Measurements from ENCODE around the gene SEMA5B. TPM values are rescaled to one million over a fixed set of nuclear protein-coding genes. Genes with fewer than 3 reads are reported as not detected.

SEMA5B gene
- total RNA-seq, 1 donor from 2014 or later, result 12.8 TPM

DNA sequence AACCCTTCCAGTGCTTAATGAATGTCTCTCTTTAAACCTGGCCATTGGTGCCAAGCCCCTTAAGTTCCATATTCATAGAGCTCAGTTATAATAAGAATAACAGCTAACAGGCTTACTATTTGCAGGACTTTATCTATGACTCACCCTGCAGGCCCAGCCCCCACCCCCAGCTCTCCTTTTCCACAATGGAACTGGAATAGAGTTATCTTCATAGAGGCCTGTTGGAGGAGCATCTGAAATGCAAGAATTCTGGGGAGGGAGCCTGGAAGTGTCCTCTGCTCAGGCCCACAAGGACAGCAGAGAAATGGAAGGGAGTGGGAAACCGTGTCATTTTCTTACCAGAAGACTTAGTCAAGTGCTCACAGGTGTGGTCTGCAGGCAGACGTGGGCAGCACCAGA is 52.8 kb downstream of the SEMA5B start:
- Mint-ChIP-seq H3K4me3 (no peak overlapping the region), H3K4me1 (ENCODE audit: unreplicated experiment) (peaks cover 36% of the 10 kb centered on the region), H3K27me3 (peaks cover 32% of the 10 kb centered on the region), H3K27ac (no peak overlapping the region), H3K36me3 (no peaks in the 10 kb centered on the region), H3K9me3 (no peaks in the 10 kb centered on the region)
- TF ChIP-seq, protein P1, sequence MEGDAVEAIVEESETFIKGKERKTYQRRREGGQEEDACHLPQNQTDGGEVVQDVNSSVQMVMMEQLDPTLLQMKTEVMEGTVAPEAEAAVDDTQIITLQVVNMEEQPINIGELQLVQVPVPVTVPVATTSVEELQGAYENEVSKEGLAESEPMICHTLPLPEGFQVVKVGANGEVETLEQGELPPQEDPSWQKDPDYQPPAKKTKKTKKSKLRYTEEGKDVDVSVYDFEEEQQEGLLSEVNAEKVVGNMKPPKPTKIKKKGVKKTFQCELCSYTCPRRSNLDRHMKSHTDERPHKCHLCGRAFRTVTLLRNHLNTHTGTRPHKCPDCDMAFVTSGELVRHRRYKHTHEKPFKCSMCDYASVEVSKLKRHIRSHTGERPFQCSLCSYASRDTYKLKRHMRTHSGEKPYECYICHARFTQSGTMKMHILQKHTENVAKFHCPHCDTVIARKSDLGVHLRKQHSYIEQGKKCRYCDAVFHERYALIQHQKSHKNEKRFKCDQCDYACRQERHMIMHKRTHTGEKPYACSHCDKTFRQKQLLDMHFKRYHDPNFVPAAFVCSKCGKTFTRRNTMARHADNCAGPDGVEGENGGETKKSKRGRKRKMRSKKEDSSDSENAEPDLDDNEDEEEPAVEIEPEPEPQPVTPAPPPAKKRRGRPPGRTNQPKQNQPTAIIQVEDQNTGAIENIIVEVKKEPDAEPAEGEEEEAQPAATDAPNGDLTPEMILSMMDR (conservative IDR thresholded peaks at IDR 0.05), result no peak
- DNase-seq (ENCODE audit: extremely low spot score, unreplicated experiment), result no peak

DNA sequence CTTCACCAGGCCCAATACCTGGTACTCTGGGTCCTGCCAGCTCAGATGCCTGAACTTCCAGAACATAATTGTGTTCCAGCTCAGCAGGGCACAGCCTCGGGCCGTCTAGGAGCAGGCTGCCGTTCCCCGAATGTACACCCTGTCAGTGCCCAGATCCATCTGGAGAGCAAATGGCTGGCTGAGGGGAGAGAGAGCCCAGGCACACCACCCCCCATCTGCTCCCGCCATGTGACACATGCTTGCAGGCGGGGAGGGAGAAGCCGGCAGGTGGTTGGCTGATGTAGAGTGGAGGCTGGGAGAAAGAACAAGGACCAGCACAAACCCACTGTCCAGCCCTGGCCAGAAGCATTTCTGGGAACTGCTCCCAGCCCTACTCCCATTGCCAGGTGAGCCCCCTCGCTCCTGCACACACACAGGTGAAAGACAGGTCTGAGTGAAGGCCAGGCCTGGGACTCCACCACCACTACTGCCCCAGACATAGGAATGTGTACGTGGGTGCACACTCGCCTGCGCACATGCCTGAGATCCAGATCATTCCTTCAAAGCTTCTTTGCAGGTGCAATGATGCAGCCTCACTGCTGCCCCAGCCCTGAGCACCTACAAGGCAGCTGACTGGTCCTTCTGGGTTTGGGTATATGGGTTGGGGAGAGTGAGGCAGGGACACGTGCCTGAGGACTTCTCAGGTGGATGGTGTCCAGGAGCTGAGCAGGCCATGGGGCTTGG is 53.5 kb downstream of the SEMA5B start:
- Mint-ChIP-seq H3K9me3 (no peaks in the 10 kb centered on the region), H3K27ac (no peak overlapping the region), H3K4me3 (no peak overlapping the region), H3K27me3 (peaks cover 37% of the 10 kb centered on the region), H3K4me1 (ENCODE audit: unreplicated experiment) (peaks cover 31% of the 10 kb centered on the region), H3K36me3 (no peaks in the 10 kb centered on the region)
- DNase-seq (ENCODE audit: extremely low spot score, unreplicated experiment), result no peak
- TF ChIP-seq, protein P1 (conservative IDR thresholded peaks at IDR 0.05), result no peak

DNA sequence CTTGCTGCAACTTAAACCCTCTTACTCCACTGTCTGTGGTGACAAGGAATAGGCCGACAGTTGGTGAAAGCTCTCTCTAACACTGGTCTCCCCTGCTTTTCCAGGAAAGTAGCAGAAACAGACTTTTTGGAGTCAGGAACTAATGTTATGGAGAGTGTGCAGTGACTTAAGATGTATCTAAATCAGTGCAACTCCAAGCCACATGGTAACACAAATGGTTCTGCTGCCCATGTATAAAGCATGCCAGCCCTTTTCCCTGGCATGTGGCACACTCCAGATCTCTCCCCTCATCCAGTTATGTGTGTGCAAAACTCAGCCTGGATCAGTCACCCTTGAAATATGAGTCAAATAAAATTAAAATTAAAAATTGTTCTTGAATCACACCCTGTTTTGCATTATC is 55.4 kb downstream of the SEMA5B start:
- no peak overlapping the region for H3K4me3 Mint-ChIP-seq
- H3K36me3 Mint-ChIP-seq, result no peaks in the 10 kb centered on the region
- peaks cover 34% of the 10 kb centered on the region for H3K27me3 Mint-ChIP-seq
- no peaks in the 10 kb centered on the region for H3K9me3 Mint-ChIP-seq
- H3K27ac Mint-ChIP-seq, result no peak overlapping the region
- TF ChIP-seq, protein P1 (conservative IDR thresholded peaks at IDR 0.05), result no peak
- H3K4me1 Mint-ChIP-seq (ENCODE audit: unreplicated experiment), result peaks cover 15% of the 10 kb centered on the region
- DNase-seq (ENCODE audit: extremely low spot score, unreplicated experiment), result no peak

DNA sequence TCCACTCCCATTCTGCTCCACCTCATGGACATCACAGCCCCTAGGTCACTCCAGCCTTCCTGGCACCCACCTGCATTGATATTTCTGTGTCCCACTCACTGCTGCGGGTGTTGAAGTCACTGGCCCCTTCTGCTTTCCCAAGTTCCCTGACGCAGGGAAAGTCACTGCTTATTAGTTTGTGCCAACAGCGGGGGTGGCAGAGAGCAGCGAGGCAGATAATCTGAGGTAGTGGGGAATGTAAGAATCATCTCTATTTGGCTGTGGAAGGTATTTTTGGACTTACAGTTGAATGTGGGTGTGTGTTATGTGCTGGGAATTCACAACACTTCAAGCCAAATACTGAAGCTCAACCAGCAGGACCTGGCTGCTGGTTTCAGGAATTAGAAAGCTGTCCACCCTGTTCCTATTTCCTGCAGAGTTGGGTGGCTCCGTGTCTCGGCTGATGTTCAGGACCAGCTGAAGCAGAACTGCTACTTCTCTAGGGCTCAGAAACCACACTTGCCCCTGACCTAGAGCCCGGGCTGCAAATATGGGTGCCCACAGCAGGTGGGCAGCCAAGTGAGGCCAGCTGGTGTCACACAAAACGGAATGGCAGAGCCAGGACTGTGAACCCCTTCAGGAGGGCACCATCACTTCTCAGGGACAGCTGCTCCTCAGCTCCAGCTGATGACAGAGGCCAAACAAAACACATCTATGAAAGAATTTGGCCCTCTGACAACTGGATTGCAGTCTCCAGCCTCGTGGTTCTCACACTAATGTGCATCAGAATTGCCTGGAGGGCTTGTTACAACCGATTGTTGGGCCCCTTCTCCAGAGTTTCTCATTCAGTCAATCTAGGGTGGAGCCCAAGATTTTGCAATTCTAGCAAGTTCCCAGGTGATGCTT is 57.7 kb downstream of the SEMA5B start:
- no peak overlapping the region for H3K27ac Mint-ChIP-seq
- TF ChIP-seq, protein P1 (conservative IDR thresholded peaks at IDR 0.05), result no peak
- peaks cover 35% of the 10 kb centered on the region for H3K27me3 Mint-ChIP-seq

DNA sequence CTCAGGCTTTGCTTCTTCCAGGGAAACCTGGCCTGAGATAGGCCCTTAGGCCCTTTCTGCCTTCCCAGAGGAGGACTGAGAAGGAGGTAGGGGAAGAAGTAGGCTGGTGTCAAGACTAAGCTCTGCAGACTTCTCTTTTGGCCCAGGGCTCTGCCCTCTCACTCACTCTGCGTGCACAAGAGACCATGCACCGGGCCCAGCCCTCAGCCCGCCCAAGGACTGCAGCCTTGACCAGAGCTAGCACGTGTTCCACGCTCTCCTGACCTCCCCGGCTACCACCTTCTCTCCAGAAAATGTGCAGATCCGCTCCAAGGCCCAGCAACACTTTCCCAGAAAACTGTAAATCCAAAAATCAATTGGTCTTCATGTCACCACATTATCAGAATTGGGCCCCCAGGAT is 59.8 kb downstream of the SEMA5B start:
- H3K36me3 Mint-ChIP-seq, result no peaks in the 10 kb centered on the region
- no peaks in the 10 kb centered on the region for H3K9me3 Mint-ChIP-seq
- H3K27me3 Mint-ChIP-seq, result peaks cover 38% of the 10 kb centered on the region
- H3K4me3 Mint-ChIP-seq, result no peak overlapping the region
- no peak for DNase-seq (ENCODE audit: extremely low spot score, unreplicated experiment)
- no peak overlapping the region for H3K27ac Mint-ChIP-seq
- H3K4me1 Mint-ChIP-seq (ENCODE audit: unreplicated experiment), result peaks cover 5% of the 10 kb centered on the region
- TF ChIP-seq, protein P1 (conservative IDR thresholded peaks at IDR 0.05), result no peak

More for the DNA sequence above, 57.7 kb downstream of the SEMA5B start:
- no peak for DNase-seq (ENCODE audit: extremely low spot score, unreplicated experiment)
- Mint-ChIP-seq H3K4me3 (no peak overlapping the region), H3K9me3 (no peaks in the 10 kb centered on the region), H3K36me3 (no peaks in the 10 kb centered on the region), H3K4me1 (ENCODE audit: unreplicated experiment) (peaks cover 7% of the 10 kb centered on the region)

Measured in type B pancreatic cell (in vitro differentiated cells).